Epithelial cell of alveolus of lung (primary cell): Measurements from ENCODE around the gene HPSE2. TPM values are rescaled to one million over a fixed set of nuclear protein-coding genes. Genes with fewer than 3 reads are reported as not detected.

Source experiments
- total RNA-seq: library from RNA; depleted of rRNA; stranded (reverse); fragments of >200 nt; gene quantifications from 2 replicates; pipeline ENCODE4 v1.2.1, GENCODE V29; 2015

HPSE2 gene
- 0.26 TPM in 1 of 2 replicates, not detected in the other for total RNA-seq

DNA sequence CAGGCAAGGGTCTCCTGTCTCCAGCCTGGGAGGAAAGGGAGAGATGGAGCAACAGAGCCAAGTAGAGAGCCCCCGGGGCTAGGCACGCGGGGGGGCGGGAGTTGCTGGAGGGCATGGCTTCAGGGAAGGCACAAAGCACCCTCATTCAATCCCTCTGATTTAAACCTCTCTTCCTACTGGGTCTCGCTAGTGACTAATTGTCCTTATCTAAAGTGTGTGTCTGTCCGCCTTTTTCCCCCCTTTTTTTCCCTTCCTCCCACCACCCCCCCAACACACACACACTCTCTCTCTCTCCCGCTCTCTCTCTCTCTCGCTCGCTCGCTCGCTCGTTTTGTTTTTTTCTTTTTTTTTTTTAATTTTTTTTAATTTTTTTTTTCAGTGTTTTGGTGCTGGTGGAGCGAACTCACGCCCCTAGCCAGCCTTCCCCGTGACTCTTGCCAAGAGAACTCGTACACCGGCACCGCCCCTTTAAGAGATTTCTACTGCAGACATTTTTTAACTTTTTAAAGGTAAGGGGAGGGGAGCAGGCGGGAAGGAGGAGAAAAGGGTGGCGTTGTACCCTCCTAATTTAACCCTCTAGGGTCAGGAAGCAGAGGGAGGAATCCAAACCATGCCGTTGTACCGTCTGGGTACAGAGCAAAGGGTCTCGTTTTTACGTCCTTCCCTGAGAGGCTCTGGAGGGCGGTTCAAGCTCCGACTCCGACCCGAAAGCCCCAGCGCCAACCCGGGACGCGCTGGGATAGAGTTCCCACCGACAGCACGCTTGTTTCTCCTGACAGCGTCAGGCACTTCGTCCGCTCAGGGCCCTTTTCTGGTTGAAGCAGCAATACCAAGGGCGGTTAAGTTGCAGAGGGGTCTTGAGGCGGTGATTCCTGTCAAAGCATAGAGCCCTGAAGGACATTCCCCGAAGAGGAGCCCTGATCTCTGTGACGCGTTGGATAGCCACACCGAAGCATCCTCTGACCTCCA is at the start of gene HPSE2:
Gene HPSE2 (minus strand): TSS at position 195 of the 969 bp plus-strand sequence.

DNA sequence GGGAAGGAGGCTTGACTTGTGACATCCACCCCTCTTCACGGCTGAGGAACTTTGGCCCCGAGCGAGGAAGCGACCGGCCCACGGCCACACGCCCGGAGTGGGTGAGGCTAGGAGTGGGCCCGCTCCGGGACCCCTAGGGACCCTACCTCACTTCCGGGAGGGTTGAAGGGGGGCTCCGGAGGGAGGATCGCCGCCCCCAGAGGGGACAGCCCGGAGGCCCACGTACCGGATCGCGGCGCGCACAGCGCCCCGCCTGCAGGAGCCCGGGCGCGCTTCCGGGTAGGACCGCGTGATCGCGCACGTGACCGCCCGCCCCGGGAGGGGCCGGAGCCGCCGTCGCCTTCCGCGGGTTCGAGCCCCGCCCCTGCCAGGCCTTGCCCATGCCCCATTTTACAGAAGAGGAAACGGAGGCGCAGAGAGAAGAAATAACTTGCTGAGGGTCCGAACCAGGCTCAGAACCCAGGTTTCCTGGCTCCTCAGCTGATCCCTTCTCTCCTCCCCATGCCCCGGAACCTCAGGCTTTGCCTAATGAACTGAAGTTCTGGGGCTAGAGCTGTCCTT is 788.9 kb downstream of the HPSE2 start, which contains the start of gene HPS1:
Gene HPS1 (minus strand): TSS at position 275 of the 561 bp plus-strand sequence. CDS start 3,695 bp downstream, outside the sequence.

DNA sequence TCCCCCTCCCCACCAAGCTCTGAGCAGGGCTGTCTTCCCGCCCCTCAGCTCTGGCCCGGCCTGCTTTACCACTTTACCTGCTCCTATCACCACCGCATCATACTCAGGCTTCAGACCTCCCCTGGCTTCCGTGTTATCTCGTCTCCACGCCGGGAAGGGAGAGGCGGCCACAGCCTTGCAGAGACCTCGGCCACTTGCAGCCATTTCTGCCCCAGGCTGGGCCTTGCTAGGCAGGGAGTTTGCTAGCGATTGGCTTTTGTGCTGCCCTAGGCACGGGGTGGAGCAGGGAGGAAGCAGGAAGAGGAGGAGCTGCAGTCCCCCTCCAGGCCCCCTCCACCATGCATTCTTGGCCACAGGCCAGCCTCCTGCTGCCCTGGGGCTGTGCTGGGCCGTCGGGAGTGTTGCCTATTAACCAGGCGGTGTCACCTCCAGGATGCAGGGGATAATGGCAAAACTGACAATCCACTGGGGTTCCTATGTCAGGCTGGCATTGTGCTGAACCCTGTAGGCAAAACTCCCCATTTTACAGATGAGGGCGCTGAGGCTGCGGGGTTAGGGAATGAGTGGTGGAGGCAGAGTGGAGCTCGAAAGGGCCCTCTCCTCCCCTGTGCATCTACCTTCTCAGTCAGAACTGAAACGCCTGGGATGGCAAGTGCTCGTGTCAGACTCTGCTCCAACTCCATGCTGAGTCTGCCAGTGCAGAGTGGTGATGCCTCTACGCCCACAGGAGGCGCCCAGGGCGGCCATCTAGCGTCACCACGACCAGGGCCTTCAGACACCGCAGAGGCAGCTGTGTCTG is 820.5 kb downstream of the HPSE2 start, which contains the start of gene PYROXD2:
Gene PYROXD2 (minus strand): TSS at position 251 of the 799 bp plus-strand sequence. CDS start 47 bp downstream, at position 204.

Other genes with a start within 250 kb of the HPSE2 start
- gene CNNM1, start 93.5 kb upstream of the HPSE2 start, total RNA-seq, result 0.13 TPM in 1 of 2 replicates, not detected in the other
- 14.9 and 45.1 TPM in 2 replicates for gene GOT1, start 194.8 kb upstream of the HPSE2 start, total RNA-seq